ENCODE measurements around the gene SFRP2. TPM values are rescaled to one million over a fixed set of nuclear protein-coding genes. Genes with fewer than 3 reads are reported as not detected.

The SFRP2 gene
- total RNA-seq, 1 donor from 2014 or later = 49.8 TPM

GRCh38 chr4:153733751-153734448 lies 55.0 kb downstream of the SFRP2 start:
- Histone ChIP-seq H3K4me1 (no peaks in the 10 kb centered on the region), H3K27ac (no peak overlapping the region), H3K9me3 (no peaks in the 10 kb centered on the region), H3K36me3 (no peaks in the 10 kb centered on the region), H3K4me3 (no peak overlapping the region), H3K27me3 (no peaks in the 10 kb centered on the region)
- TF ChIP-seq CTCF (IDR thresholded peaks at IDR 0.05) (no peak), POLR2A (IDR thresholded peaks at IDR 0.05) (no peak), POLR2AphosphoS5 (IDR thresholded peaks at IDR 0.05; ENCODE audit: insufficient read depth in 1 of 2, low read depth in 1 of 2) (no peak)
- intact Hi-C loops (cut with DNase I) = no loop called here
- DNase-seq (ENCODE audit: extremely low spot score in 2 of 2) = no peak

GRCh38 chr4:153731239-153731638 lies 57.6 kb downstream of the SFRP2 start:
- intact Hi-C loops (cut with DNase I) = no loop called here
- Histone ChIP-seq H3K4me3 (no peak overlapping the region), H3K4me1 (no peaks in the 10 kb centered on the region), H3K9me3 (no peaks in the 10 kb centered on the region), H3K36me3 (no peaks in the 10 kb centered on the region), H3K27ac (no peak overlapping the region), H3K27me3 (no peaks in the 10 kb centered on the region)
- no peak for DNase-seq (ENCODE audit: extremely low spot score in 2 of 2)
- TF ChIP-seq CTCF (IDR thresholded peaks at IDR 0.05) (no peak), POLR2A (IDR thresholded peaks at IDR 0.05) (no peak), POLR2AphosphoS5 (IDR thresholded peaks at IDR 0.05; ENCODE audit: insufficient read depth in 1 of 2, low read depth in 1 of 2) (no peak)

Other genes starting within 250 kb of the SFRP2 start
- gene TLR2, start 104.8 kb downstream of the SFRP2 start, total RNA-seq = 14.5 TPM
- gene RNF175, start 29.1 kb downstream of the SFRP2 start, total RNA-seq = 2.2 TPM